Astrocyte of the spinal cord (primary cell): Measurements from ENCODE around the gene TARS2.

Source experiments
- DNase-seq: peaks from one replicate; pipeline ENCODE4 v3.0.0; 2011; ENCODE audit warnings: low read depth, low spot score
- H3K4me3 ChIP-seq: 2 replicates; pipeline ENCODE4 v1.5.1; 2011; ENCODE audit warnings: low read depth, mild to moderate bottlenecking, low read length, moderate library complexity
- CTCF ChIP-seq: IDR thresholded peaks from 2 replicates; pipeline ENCODE4 v1.5.1; 2012; ENCODE audit warnings: low read depth, mild to moderate bottlenecking, low read length, inconsistent platforms
- in situ Hi-C: cut with HindIII; loops from 2 replicates; pipeline ENCODE4 v1.10.0; 2017; ENCODE audit warnings: low sequenced_read_pairs

TARS2 gene

GRCh38 chr1:150513351-150513791 is 26.2 kb downstream of the TARS2 start:
- in situ Hi-C loops = no loop called here
- no peak for TF ChIP-seq CTCF
- no peak for DNase-seq
- H3K4me3 ChIP-seq = no peak overlapping the region

- no peak for DNase-seq
- TF ChIP-seq CTCF = no peak
- in situ Hi-C loops = no loop called here
- H3K4me3 ChIP-seq = no peak overlapping the region
Observed at GRCh38 chr1:150514260-150514659, 27.0 kb downstream of the TARS2 start.

GRCh38 chr1:150514913-150515327 is 27.7 kb downstream of the TARS2 start:
- in situ Hi-C loops = no loop called here
- peak overlapping the region; percentile 54 for H3K4me3 ChIP-seq
- DNase-seq = no peak
- no peak for TF ChIP-seq CTCF

- H3K4me3 ChIP-seq = peak within 1 kb of the TSS; percentile 57
- in situ Hi-C loops = no loop called here
- DNase-seq = peak; percentile 97
- TF ChIP-seq CTCF = no peak
Observed at GRCh38 chr1:150515328-150516049, 28.3 kb downstream of the TARS2 start, which contains the start of gene FALEC. FALEC (plus strand) TSS chr1:150515752.

- H3K4me3 ChIP-seq = peak overlapping the region; percentile 57
- in situ Hi-C loops = no loop called here
- no peak for TF ChIP-seq CTCF
- peak; percentile 31 for DNase-seq
Observed at GRCh38 chr1:150516050-150516591, 28.9 kb downstream of the TARS2 start.

GRCh38 chr1:150516616-150517015 is 29.4 kb downstream of the TARS2 start:
- TF ChIP-seq CTCF = peak; percentile 23
- in situ Hi-C loops = no loop called here
- peak; percentile 19 for DNase-seq
- H3K4me3 ChIP-seq = peak overlapping the region; percentile 57
